Stimulated activated CD8-positive, alpha-beta memory T cell treated with anti-CD3 and anti-CD28 coated beads, Interleukin-2, amount 100 ng/mL, for 48 hours (primary cell): Measurements from ENCODE around the gene RNF144A.
"Not testable (repeated sequence)": the region's sequence is repeated elsewhere in the genome, so short reads cannot be mapped to it uniquely, and the experiment has no call there.

Experiments
- DNase-seq, 2 donors: peaks; one replicate each; pipeline ENCODE4 v3.0.0-alpha.2; 2020; ENCODE audit warnings: low read depth in 2 of 2

RNF144A gene

DNA sequence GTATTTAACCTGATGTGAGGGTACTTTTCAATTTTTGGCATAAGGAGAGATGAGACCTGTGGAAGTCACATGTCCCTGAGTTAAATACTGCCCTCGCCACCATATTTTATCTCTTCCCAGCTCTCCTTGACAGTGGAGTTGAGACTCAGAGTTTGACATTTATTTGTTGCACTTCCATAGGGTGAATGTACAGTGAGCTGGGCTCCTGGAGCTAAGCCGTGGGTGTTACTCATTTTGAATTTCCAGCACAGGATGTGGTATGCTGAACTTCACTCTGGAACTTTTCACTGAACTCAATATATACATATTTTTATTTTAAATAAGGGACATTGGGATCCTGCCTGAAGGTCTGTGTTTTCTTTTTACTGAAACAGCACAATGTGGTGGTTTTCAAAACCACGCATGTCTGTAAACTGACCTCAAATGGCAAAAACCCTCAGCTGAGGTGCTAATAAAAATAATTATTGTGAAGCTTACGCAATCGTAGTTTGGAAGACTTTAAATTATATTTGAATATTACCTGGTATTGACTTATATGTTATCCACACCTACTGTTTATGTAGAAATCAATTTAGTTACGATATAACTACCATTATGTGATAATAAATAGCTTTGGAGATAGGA is 12.1 kb downstream of the RNF144A start:
- DNase-seq = no peak

DNA sequence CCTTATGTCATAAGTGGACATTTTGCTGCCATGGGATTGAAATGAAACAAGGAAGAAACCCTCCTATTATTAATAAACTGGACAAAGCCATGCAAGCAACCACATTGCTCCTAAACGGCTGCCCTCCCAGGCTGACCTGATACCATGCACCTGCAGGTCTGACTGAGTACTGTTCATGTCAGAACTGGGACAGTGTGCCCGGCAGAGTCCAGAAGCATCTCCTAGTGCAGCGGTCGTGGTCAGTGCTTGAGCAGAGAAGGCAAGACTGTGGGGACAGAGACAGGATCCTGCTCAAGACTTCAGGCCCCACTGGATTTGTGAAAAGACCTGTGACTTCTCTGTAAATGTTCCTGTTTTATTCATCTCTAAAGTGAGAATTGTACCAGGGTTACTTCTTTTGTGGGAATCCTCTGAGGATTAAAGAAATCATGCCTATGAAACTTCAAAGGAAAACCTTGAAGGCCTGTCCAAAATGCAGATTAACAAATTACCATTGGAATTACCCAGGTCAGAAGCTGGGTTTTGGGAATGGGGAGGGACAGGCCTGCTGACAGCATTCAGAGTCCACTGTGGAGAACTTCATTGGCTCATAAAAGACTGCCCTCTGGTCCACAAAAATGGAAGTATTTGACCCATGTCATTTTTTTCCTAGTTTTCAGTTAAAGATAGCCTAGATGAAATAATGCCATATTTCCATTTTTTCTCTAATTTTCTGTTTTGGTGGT is 13.9 kb downstream of the RNF144A start:
- no peak for DNase-seq

- no peak for DNase-seq
Observed at GRCh38 chr2:6931753-6932152, 14.5 kb downstream of the RNF144A start.

GRCh38 chr2:6932206-6932605 is 15.0 kb downstream of the RNF144A start:
- DNase-seq = no peak

DNA sequence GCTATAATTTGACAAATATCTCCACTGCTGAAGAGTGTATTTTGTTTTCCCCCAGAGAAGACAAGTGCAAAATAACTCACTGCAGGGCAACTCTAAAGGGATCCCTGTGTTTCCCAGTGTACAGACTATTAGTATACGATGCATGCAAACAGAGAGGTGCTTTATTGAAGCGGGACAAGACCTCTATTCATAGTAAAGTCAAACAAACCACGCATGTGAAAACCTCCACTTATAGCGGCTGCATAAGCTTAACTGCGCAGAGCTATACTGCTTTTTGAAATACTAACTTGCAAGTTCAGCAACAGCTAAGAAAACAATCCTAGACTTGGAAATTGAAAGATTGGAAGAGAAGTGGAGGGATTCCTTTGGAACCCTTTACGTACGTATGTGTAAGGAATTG is 15.6 kb downstream of the RNF144A start:
- DNase-seq = no peak

DNA sequence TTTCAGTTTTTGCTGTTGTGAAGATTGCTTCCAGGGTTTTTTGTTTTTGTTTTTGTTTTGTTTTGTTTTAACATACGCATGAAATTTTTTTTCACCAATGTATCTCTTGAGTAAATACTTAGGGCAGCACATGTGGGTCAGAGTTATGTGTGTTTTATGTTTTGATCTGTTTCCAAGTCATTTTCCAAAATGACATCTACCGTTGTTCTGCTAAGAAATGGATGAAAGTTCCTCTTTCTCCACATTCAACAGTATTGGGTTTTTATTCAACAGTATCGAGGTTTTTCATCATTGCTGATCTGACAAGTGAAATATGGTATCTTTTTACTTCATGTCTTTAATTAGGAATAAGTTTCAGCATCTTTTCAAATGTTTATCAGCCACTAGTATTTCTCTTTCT is 16.7 kb downstream of the RNF144A start:
- DNase-seq = no peak

- no peak for DNase-seq
Observed at GRCh38 chr2:6934345-6934744, 17.1 kb downstream of the RNF144A start.

GRCh38 chr2:6934758-6935651 is 17.8 kb downstream of the RNF144A start:
- DNase-seq = no peak

DNA sequence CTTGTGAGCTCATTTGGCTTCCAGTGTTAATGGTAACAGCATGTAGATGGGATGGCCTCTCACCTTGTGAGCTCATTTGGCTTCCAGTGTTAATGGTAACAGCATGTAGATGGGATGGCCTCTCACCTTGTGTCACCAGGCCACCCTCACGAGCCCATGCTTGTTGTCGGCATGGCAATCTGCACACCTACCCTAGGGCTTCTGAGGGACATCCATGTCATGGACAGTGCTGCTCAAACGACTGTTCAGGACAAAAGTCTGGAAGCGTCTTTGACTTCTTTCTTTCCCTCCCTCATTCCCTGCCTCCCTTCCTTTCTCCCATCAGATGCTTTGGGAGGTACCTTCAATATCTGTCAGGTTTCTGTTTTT is 18.4 kb downstream of the RNF144A start:
- DNase-seq = not testable (repeated sequence)

- no peak for DNase-seq
Observed at GRCh38 chr2:6937157-6937556, 19.9 kb downstream of the RNF144A start.

DNA sequence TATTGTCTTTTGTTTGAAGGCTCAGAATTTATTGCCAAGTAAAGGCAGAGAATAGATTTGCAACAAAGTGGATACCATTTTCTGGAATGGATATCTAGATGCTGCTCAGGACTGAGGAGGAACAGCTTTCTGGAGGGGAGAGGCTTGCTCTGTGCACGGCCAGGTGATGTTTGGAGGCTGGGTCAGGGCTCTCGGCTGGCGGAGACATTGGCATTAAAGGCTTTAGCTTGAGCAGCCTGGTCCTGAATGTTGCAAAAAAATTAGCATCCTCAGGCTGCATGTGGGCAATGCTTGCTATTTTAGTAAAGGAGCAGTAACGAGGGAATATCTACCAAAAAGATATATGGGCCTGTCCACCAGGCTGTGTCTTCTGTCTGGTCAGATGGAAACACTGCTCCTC is 20.4 kb downstream of the RNF144A start:
- no peak for DNase-seq

- DNase-seq = no peak
Observed at GRCh38 chr2:6939071-6939470, 21.9 kb downstream of the RNF144A start.

DNA sequence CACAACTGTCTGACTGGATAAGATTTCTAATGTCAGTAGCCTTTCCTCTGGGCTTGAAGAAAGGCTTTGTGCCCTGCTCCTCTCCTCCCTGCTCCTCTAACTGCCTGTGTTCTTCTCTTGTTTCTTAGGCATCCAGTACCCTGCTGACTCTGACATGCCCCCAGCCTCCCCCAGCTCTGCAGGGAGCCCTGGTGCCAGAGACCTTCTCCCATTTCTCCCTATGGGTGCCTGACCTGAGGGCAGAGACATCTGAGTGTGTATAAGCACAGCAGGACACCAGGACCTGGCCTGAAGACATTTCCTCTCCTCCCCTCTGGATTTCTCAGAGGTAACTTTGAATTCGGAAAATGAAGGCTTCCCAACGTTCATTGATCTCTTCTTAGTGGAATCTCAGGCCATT is 23.6 kb downstream of the RNF144A start:
- no peak for DNase-seq

GRCh38 chr2:6941299-6942046 is 24.3 kb downstream of the RNF144A start:
- DNase-seq = no peak

DNA sequence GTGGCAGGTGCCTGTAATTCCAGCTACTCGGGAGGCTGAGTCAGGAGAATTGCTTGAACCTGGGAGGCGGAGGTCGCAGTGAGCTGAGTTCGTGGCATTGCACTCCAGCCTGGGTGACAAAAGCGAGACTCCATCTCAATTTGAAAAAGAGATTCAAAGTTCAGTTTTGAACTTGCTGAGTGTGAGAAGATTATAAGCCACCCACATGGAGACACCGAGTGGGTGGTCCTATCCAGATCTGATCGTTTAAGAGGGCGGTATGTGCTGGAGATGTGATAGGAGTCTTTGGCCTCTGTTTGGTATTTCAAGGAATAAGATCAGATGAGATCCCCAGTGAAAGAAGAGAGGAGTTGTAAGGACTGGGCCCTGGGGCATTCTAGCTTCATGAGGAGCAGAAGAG is 25.6 kb downstream of the RNF144A start:
- DNase-seq = no peak

- no peak for DNase-seq
Observed at GRCh38 chr2:6943523-6943922, 26.3 kb downstream of the RNF144A start.

GRCh38 chr2:6943971-6944370 is 26.8 kb downstream of the RNF144A start:
- no peak for DNase-seq

DNA sequence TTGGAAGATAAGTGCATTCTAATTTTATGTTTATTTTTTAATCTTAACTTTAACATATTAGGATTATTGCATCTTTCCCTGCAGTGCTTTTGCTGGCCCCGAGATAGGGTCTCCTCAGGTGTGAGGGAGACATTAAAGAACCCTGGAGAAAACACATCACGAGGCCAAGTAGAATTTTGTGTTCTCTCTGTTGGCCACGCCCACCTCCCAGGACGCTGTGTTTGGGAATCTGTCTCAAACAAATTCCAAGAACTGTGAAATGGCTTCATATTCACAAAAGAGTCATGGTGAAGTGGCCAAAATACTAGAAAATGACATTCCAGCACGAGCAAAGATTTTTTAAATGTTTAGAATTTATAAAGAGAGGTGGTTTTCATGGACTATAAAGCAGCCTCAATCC is 27.3 kb downstream of the RNF144A start:
- DNase-seq = no peak

DNA sequence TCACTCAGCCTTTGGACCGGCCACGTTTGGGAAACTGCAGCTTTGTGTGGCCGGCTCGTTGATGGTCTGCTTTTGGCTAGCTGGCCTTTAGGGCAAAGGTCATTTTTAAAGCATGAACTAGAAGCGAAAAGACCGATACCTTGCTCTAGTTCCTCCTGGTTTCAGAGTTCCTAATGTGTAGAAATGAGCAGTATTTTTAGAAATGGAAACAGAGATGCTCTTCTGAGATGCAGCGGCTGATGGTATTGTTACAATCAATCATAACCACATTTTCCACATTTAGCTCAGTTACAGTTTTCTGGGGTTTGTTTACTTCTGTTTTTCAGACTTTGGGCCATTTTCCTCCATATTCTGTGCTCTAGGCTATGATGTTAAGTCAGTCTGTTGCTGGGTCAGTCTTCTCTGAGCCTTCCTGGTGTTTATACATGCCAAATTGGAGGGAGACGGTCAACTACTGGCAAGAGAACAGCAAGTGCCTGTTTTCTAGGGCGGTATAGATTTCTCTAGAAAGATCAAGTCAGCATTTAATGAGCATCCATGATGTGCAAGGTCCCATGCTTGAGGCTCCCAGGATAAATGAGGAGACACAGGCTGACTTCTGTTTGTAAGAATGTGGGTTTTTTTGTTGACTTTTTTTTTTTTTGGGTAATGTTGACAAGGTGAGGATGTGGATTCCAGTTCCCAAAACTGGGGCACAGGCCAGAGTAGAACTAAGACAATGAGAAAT is 28.0 kb downstream of the RNF144A start:
- no peak for DNase-seq

- no peak for DNase-seq
Observed at GRCh38 chr2:6945821-6946220, 28.6 kb downstream of the RNF144A start.

- DNase-seq = no peak
Observed at GRCh38 chr2:6946722-6947121, 29.5 kb downstream of the RNF144A start.
